GM21360 (cell line): Measurements from ENCODE around the gene MSL3.

Experiments used
- ATAC-seq: cut with Tn5 transposase; IDR thresholded peaks from one replicate; pipeline ENCODE4 v1.9.1; 2021; ENCODE audit warnings: mild to moderate bottlenecking, moderate library complexity; ENCODE audit not compliant: unreplicated experiment

The MSL3 gene, protein sequence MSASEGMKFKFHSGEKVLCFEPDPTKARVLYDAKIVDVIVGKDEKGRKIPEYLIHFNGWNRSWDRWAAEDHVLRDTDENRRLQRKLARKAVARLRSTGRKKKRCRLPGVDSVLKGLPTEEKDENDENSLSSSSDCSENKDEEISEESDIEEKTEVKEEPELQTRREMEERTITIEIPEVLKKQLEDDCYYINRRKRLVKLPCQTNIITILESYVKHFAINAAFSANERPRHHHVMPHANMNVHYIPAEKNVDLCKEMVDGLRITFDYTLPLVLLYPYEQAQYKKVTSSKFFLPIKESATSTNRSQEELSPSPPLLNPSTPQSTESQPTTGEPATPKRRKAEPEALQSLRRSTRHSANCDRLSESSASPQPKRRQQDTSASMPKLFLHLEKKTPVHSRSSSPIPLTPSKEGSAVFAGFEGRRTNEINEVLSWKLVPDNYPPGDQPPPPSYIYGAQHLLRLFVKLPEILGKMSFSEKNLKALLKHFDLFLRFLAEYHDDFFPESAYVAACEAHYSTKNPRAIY

GRCh38 chrX:11757719-11758399 is at the start of gene MSL3:
MSL3 (plus strand) TSS chrX:11758237; CDS start chrX:11758264, 27 bp downstream.
- peak; percentile 26 for ATAC-seq

GRCh38 chrX:11722304-11722703 is 35.7 kb upstream of the MSL3 start:
- ATAC-seq = no peak

GRCh38 chrX:11724122-11725017 is 33.7 kb upstream of the MSL3 start:
- peak; percentile 79 for ATAC-seq

GRCh38 chrX:11725631-11726442 is 32.2 kb upstream of the MSL3 start:
- no peak for ATAC-seq

- no peak for ATAC-seq
Measured at GRCh38 chrX:11728556-11728955, 29.5 kb upstream of the MSL3 start.

DNA sequence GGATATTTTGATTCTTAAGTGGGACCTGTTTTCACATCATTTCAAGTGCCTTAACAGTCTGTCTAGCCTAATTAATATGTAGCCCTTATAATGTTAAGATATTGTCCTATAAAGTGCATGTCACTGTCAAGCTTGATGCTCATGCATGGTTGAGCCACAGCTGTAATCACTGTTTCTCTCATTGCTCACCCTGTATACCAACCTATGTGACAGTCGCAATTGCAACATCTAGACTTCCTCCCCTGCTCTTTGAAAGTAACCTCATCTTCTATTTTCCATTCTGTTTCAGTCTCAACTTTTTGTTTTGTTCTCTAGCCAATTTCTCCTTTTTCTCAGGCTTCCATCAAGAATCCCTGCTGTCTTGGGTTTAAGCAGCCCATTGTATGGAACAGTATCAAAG is 24.4 kb upstream of the MSL3 start:
- peak; percentile 53 for ATAC-seq

GRCh38 chrX:11739776-11740175 is 18.3 kb upstream of the MSL3 start:
- peak; percentile 56 for ATAC-seq

GRCh38 chrX:11740794-11741193 is 17.2 kb upstream of the MSL3 start:
- no peak for ATAC-seq

DNA sequence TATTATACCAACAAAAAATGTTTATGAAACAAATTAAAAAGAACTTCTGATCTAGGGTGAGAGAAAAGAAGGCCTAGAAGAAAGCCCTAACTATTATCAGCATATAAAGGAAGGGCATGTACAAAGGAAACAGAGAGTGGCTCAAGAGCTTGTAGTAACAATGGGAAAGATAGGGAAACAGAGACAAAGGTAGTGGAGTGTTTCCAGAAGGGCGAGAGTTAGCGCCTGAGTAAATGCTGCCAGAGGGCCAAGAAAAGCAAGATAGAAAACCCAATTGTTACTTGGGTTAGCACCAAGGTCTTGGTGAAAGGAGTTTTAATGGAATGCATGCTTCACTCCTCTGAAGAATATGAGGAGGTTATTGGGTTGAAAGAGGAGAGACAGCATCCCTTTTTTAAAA is 16.5 kb upstream of the MSL3 start:
- ATAC-seq = no peak

- ATAC-seq = no peak
Measured at GRCh38 chrX:11745881-11746280, 12.2 kb upstream of the MSL3 start.

GRCh38 chrX:11750046-11750445 is 8.0 kb upstream of the MSL3 start:
- ATAC-seq = no peak

GRCh38 chrX:11750694-11751093 is 7.3 kb upstream of the MSL3 start:
- ATAC-seq = no peak

DNA sequence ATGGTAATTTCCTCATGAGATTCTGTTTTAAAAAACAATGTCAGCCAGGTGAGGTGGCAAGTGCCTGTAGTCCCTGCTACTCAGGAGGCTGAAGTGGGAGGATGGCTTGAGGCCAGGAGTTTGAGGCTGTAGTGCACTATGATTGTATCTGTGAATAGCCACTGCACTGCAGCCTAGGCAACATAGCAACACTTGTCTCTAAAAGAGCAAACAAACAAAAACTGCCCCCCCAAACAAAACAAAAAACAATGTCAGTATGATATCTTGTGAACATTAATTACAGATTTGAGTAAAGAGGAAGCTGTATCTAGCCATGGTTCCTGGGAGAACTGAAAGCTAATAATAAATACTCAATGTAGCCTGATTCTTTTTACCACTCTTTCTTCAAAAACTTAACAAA is 6.8 kb upstream of the MSL3 start:
- ATAC-seq = no peak

DNA sequence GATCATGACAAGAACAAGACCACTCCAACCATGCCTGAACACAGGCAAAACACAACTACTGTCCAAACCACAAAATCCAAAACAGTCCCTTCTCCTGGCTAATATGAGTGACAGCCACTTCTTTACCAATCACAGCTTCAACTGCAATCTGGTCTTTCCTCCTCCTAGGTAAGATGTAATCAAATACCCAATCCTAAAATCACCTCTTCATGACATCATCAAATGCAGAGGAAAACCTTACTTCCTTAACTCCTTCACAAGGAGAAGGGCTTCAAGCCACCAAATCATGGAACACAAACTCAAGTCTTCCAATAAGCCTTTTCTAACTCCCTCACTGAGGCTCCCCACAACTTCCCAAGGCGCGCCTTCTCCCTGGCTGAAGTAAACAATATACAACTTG is 4.4 kb upstream of the MSL3 start:
- ATAC-seq = no peak

GRCh38 chrX:11754958-11755645 is 2.9 kb upstream of the MSL3 start:
- ATAC-seq = no peak

DNA sequence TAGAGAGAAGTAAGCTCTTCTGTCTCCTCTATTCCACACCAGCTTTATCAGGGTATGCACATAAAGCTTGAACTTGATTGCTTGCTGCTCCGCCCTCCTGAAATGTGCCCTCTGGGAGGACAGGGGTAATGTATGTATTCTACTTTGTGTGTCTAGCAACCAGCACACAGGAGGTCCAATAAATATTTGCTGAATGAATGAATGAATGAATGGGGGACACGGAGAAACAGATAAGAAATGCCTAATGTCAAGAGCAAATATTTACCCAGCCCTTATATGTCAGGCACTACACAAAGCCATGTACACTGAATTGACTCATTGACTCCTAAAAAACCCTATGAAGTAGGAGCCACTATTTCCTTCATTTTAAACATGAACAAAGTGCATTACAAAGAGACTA is 2.3 kb upstream of the MSL3 start:
- no peak for ATAC-seq

GRCh38 chrX:11756354-11757318 is 1.4 kb upstream of the MSL3 start:
- no peak for ATAC-seq

DNA sequence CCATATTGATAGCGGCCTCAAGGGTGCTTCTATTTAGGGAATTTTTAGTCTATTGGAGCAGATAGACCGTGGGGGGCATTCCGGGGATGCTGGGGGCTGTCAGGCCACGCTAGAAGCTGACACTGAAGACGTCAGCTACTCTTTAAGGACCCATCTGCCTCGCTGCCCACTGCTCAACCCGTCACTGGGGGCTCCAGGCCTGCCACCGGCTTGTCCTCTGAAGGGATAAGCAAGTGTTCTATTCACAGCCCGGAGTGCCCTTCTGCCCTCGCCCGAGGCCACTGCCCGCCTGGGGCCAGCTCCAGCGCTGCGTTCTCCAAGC is 679 bp upstream of the MSL3 start:
- ATAC-seq = no peak
